K562 (cell line): ENCODE measurements around the gene IP6K3. TPM values are rescaled to one million over a fixed set of nuclear protein-coding genes. Genes with fewer than 3 reads are reported as not detected.

ENCODE experiments used
- CXXC5 ChIP-seq: fragments of 250-450 bp; sonication (Bioruptor Pico); IDR thresholded peaks from 2 replicates; pipeline ENCODE4 v1.8.0; 2022; ENCODE audit warnings: inconsistent platforms, mild to moderate bottlenecking, moderate library complexity
- JUND ChIP-seq, 2 experiments: IDR thresholded peaks; 2 replicates in 1 of 2; 3 replicates in 1 of 2; pipeline ENCODE4 v1.6.1; 2011; ENCODE audit warnings: borderline replicate concordance in 2 of 2, low read depth in 2 of 2, low read length in 2 of 2, improper control_type of control experiment in 1 of 2, missing biosample characterization in 1 of 2, missing genetic modification characterization in 1 of 2, missing genetic modification reagents in 1 of 2
- SMAD4 ChIP-seq: fragments of 250-450 bp; sonication (Bioruptor Pico); conservative IDR thresholded peaks from 2 replicates; pipeline ENCODE4 v1.8.0; 2021; ENCODE audit warnings: inconsistent platforms, mild to moderate bottlenecking, moderate library complexity
- SMC3 ChIP-seq: conservative IDR thresholded peaks from 2 replicates; pipeline ENCODE4 v1.6.1; 2011; ENCODE audit warnings: low read depth, low read length, improper control_type of control experiment; ENCODE audit not compliant: insufficient read depth
- WHSC1 ChIP-seq: IDR thresholded peaks from one replicate; pipeline ENCODE4 v1.6.1; 2012; ENCODE audit warnings: low read length, control low read depth, inconsistent platforms
- ZHX1 ChIP-seq: fragments of 150-350 bp; conservative IDR thresholded peaks from 2 replicates; pipeline ENCODE4 v1.6.1; 2014; ENCODE audit warnings: low read length
- ZNF696 ChIP-seq: fragments of 250-450 bp; sonication (Bioruptor Pico); conservative IDR thresholded peaks from 2 replicates; pipeline ENCODE4 v1.4.0; 2020; ENCODE audit warnings: mild to moderate bottlenecking, moderate library complexity
- ZNF780A ChIP-seq: fragments of 250-450 bp; sonication (Bioruptor Pico); IDR thresholded peaks from 2 replicates; pipeline ENCODE4 v1.5.0; 2021; ENCODE audit warnings: mild to moderate bottlenecking
- polyA plus RNA-seq, 8 experiments: library from polyadenylated mRNA; depleted of rRNA in 4 of 8; stranded (reverse) in 5 of 8; unstranded in 3 of 8; fragments of >200 nt; fragmentation: Nextera tagmentation in 2 of 8; fragmentation: Illumina TruSeq in 1 of 8; extraction: Ambion mirVana in 2 of 8; extraction: Trizol in 1 of 8; gene quantifications; 2 replicates each; pipeline versions ENCODE4 v1.2.1 to v1.2.3, GENCODE V29; 2011 to 2014; ENCODE audit warnings: inconsistent platforms in 1 of 8, missing spikeins in 1 of 8
- total RNA-seq, 7 experiments: library from RNA; depleted of rRNA in 6 of 7; stranded (reverse); fragments of >200 nt in 6 of 7; fragmentation: Illumina TruSeq in 2 of 7; extraction: Trizol in 2 of 7; gene quantifications; 2 replicates each; pipeline versions ENCODE4 v1.2.1 to v1.2.3, GENCODE V29; 2011 to 2021; ENCODE audit warnings: low replicate concordance in 1 of 7
- TF ChIP-seq, protein P1 (sequence below): sonication (generic); formaldehyde crosslinking; IDR thresholded peaks from 2 replicates; pipeline ENCODE4 v1.8.0; 2022; ENCODE audit warnings: mild to moderate bottlenecking, missing genetic modification reagents
- TF ChIP-seq, protein P2 (sequence below), 3 experiments: IDR thresholded peaks in 2 of 3; conservative IDR thresholded peaks in 1 of 3; 2 replicates each; pipeline ENCODE4 v1.5.1; 2011 to 2012; ENCODE audit warnings: low read length in 3 of 3, mild to moderate bottlenecking in 3 of 3, control low read depth in 2 of 3, improper control_type of control experiment in 1 of 3, inconsistent platforms in 1 of 3, low read depth in 1 of 3, mixed read lengths in 1 of 3, moderate library complexity in 1 of 3; ENCODE audit not compliant: insufficient read depth in 2 of 3
- TF ChIP-seq, protein P3 (sequence below), 2 experiments: fragments of 450-650 bp; formaldehyde crosslinking in 1 of 2; IDR thresholded peaks; 2 replicates each; pipeline versions ENCODE4 v1.4.0 to v1.6.1; 2014 to 2020; ENCODE audit warnings: mild to moderate bottlenecking in 2 of 2, borderline replicate concordance in 1 of 2, low read depth in 1 of 2

IP6K3 gene
- total and polyA plus RNA-seq, 9 of the 15 experiments (the other 6 are each of a cell fraction or from before 2014, with no cell fraction given), result not detected

- TF ChIP-seq JUND (IDR thresholded peaks at IDR 0.05; ENCODE audit: borderline replicate concordance, low read depth, low read length) (0 out of 2 replicates have a peak, but pooled peaks have one; percentile 12), JUND (tag; IDR thresholded peaks at IDR 0.05; ENCODE audit: borderline replicate concordance, low read depth, low read length) (no peak), ZNF696 (no peak), ZNF780A (CRISPR knock-in tag) (no peak), WHSC1 (peak; percentile 73), ZHX1 (no peak), SMC3 (peak; percentile 76), SMAD4 (0 out of 2 replicates have a peak, but pooled peaks have one; percentile 31), CXXC5 (CRISPR knock-in tag) (0 out of 2 replicates have a peak, but pooled peaks have one; percentile 25)
- TF ChIP-seq, protein P1, sequence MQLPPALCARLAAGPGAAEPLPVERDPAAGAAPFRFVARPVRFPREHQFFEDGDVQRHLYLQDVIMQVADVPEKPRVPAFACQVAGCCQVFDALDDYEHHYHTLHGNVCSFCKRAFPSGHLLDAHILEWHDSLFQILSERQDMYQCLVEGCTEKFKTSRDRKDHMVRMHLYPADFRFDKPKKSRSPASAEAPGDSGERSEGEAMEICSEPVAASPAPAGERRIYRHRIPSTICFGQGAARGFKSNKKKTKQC (CRISPR knock-in tag), result 0 out of 2 replicates have a peak, but pooled peaks have one; percentile 53
- TF ChIP-seq, protein P2, sequence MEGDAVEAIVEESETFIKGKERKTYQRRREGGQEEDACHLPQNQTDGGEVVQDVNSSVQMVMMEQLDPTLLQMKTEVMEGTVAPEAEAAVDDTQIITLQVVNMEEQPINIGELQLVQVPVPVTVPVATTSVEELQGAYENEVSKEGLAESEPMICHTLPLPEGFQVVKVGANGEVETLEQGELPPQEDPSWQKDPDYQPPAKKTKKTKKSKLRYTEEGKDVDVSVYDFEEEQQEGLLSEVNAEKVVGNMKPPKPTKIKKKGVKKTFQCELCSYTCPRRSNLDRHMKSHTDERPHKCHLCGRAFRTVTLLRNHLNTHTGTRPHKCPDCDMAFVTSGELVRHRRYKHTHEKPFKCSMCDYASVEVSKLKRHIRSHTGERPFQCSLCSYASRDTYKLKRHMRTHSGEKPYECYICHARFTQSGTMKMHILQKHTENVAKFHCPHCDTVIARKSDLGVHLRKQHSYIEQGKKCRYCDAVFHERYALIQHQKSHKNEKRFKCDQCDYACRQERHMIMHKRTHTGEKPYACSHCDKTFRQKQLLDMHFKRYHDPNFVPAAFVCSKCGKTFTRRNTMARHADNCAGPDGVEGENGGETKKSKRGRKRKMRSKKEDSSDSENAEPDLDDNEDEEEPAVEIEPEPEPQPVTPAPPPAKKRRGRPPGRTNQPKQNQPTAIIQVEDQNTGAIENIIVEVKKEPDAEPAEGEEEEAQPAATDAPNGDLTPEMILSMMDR (IDR thresholded peaks at IDR 0.05 in 2 of 3, conservative IDR thresholded peaks at IDR 0.05 in 1 of 3; ENCODE audit: insufficient read depth in 2 of 3, low read depth in 1 of 3, low read length in 3 of 3), result peak; percentile 91 to 96 (median 94)
- TF ChIP-seq, protein P3, sequence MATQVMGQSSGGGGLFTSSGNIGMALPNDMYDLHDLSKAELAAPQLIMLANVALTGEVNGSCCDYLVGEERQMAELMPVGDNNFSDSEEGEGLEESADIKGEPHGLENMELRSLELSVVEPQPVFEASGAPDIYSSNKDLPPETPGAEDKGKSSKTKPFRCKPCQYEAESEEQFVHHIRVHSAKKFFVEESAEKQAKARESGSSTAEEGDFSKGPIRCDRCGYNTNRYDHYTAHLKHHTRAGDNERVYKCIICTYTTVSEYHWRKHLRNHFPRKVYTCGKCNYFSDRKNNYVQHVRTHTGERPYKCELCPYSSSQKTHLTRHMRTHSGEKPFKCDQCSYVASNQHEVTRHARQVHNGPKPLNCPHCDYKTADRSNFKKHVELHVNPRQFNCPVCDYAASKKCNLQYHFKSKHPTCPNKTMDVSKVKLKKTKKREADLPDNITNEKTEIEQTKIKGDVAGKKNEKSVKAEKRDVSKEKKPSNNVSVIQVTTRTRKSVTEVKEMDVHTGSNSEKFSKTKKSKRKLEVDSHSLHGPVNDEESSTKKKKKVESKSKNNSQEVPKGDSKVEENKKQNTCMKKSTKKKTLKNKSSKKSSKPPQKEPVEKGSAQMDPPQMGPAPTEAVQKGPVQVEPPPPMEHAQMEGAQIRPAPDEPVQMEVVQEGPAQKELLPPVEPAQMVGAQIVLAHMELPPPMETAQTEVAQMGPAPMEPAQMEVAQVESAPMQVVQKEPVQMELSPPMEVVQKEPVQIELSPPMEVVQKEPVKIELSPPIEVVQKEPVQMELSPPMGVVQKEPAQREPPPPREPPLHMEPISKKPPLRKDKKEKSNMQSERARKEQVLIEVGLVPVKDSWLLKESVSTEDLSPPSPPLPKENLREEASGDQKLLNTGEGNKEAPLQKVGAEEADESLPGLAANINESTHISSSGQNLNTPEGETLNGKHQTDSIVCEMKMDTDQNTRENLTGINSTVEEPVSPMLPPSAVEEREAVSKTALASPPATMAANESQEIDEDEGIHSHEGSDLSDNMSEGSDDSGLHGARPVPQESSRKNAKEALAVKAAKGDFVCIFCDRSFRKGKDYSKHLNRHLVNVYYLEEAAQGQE (IDR thresholded peaks at IDR 0.05; ENCODE audit: borderline replicate concordance), result peak; percentile 78
- TF ChIP-seq, protein P3 (CRISPR knock-in tag; IDR thresholded peaks at IDR 0.05; ENCODE audit: low read depth), result no peak
These were observed 46.2 kb downstream of the IP6K3 start (continued) for GRCh38 chr6:33700391-33701050.
